ENCODE results near the gene ADAMTS12. TPM values are rescaled to one million over a fixed set of nuclear protein-coding genes. Genes with fewer than 3 reads are reported as not detected.

Gene ADAMTS12
- total RNA-seq, 1 experiment from 2014 or later, result 0.15 TPM

DNA sequence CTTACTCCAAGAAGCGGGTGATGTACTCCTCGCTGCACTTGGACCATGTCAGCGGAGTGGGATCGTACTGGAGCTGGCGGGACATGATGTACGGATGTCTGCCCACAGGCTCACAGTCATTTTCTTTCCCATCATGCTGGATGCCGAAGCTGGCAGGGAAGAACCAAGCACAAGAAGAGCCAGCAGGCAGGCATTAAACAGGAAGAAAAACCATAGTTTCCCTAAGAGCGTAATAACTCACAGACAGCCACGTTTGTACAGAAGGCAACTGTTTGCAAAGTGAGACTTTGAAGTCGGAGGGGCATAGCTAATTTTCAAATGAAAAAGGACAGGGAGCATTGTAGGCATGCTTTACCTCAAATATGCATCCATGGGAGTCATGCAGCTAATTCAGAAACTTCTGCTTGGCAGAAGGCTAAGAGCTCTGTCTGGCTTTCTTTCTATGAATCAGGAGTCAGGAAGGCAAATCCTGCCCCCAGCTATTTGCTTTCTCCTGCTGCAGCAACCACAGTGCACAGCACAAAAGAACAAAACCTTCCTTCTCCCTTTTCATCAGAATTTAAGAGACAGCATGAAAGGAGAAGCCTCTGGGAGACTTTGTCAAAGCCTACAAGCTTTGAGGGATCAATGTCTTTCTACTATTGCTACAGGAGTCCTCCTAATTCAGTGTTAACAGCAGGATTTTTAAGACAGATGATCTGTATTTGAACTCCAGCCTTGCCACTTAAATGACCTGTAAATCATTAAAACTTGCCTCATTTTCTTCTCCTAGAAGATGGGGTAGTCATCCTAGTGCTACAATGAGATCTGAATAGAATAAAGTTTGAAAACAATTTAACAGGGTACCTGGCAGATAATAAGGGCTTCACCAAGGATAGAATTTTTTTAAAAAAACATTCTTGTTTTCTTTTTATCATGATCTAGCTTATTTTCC is 242.0 kb downstream of the ADAMTS12 start:
- in situ Hi-C loops (cut with HindIII; ENCODE audit: low pct_unique_long_range_greater_than_20kb, low sequenced_read_pairs) (no loop called here), intact Hi-C loops (cut with micrococcal nuclease; ENCODE audit: unreplicated experiment) (no loop called here)
- no peak overlapping the region for H3K4me3 ChIP-seq (ENCODE audit: low read depth in 2 of 2, low read length in 2 of 2)
- no peaks in the 10 kb centered on the region for H3K9me3 ChIP-seq (ENCODE audit: control insufficient read depth, insufficient read depth, low read depth, low read length)
- ATAC-seq (no peak), DNase-seq (ENCODE audit: low read depth, low spot score) (no peak)
- no peaks in the 10 kb centered on the region for H3K36me3 ChIP-seq (ENCODE audit: control insufficient read depth, insufficient read depth, low read length)
- no peaks in the 10 kb centered on the region for H3K4me1 ChIP-seq (ENCODE audit: control insufficient read depth, insufficient read depth, low read length)
- H3K27ac ChIP-seq (ENCODE audit: low read length), result no peak overlapping the region
- ChIA-PET POLR2A (no interaction called here), CTCF (no interaction called here)
- BruUV-seq (replicated peaks), result no TSS peak
- TF ChIP-seq, protein P1, sequence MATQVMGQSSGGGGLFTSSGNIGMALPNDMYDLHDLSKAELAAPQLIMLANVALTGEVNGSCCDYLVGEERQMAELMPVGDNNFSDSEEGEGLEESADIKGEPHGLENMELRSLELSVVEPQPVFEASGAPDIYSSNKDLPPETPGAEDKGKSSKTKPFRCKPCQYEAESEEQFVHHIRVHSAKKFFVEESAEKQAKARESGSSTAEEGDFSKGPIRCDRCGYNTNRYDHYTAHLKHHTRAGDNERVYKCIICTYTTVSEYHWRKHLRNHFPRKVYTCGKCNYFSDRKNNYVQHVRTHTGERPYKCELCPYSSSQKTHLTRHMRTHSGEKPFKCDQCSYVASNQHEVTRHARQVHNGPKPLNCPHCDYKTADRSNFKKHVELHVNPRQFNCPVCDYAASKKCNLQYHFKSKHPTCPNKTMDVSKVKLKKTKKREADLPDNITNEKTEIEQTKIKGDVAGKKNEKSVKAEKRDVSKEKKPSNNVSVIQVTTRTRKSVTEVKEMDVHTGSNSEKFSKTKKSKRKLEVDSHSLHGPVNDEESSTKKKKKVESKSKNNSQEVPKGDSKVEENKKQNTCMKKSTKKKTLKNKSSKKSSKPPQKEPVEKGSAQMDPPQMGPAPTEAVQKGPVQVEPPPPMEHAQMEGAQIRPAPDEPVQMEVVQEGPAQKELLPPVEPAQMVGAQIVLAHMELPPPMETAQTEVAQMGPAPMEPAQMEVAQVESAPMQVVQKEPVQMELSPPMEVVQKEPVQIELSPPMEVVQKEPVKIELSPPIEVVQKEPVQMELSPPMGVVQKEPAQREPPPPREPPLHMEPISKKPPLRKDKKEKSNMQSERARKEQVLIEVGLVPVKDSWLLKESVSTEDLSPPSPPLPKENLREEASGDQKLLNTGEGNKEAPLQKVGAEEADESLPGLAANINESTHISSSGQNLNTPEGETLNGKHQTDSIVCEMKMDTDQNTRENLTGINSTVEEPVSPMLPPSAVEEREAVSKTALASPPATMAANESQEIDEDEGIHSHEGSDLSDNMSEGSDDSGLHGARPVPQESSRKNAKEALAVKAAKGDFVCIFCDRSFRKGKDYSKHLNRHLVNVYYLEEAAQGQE (IDR thresholded peaks at IDR 0.05; ENCODE audit: insufficient read depth in 1 of 2, low read depth in 2 of 2, low read length in 1 of 2), result no peak
- TF ChIP-seq, protein P2, sequence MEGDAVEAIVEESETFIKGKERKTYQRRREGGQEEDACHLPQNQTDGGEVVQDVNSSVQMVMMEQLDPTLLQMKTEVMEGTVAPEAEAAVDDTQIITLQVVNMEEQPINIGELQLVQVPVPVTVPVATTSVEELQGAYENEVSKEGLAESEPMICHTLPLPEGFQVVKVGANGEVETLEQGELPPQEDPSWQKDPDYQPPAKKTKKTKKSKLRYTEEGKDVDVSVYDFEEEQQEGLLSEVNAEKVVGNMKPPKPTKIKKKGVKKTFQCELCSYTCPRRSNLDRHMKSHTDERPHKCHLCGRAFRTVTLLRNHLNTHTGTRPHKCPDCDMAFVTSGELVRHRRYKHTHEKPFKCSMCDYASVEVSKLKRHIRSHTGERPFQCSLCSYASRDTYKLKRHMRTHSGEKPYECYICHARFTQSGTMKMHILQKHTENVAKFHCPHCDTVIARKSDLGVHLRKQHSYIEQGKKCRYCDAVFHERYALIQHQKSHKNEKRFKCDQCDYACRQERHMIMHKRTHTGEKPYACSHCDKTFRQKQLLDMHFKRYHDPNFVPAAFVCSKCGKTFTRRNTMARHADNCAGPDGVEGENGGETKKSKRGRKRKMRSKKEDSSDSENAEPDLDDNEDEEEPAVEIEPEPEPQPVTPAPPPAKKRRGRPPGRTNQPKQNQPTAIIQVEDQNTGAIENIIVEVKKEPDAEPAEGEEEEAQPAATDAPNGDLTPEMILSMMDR (IDR thresholded peaks at IDR 0.05), result no peak
- no peak for TF ChIP-seq POLR2AphosphoS5 (IDR thresholded peaks at IDR 0.05; ENCODE audit: low read depth, low read length)
- no peak for TF ChIP-seq TCF7L2 (IDR thresholded peaks at IDR 0.05; ENCODE audit: low read depth, low read length)
- TF ChIP-seq SIN3A (IDR thresholded peaks at IDR 0.05; ENCODE audit: borderline replicate concordance, insufficient read depth, low read depth, low read length), result no peak
- H3K27me3 ChIP-seq (ENCODE audit: control insufficient read depth, insufficient read depth, low read length), result no peaks in the 10 kb centered on the region

DNA sequence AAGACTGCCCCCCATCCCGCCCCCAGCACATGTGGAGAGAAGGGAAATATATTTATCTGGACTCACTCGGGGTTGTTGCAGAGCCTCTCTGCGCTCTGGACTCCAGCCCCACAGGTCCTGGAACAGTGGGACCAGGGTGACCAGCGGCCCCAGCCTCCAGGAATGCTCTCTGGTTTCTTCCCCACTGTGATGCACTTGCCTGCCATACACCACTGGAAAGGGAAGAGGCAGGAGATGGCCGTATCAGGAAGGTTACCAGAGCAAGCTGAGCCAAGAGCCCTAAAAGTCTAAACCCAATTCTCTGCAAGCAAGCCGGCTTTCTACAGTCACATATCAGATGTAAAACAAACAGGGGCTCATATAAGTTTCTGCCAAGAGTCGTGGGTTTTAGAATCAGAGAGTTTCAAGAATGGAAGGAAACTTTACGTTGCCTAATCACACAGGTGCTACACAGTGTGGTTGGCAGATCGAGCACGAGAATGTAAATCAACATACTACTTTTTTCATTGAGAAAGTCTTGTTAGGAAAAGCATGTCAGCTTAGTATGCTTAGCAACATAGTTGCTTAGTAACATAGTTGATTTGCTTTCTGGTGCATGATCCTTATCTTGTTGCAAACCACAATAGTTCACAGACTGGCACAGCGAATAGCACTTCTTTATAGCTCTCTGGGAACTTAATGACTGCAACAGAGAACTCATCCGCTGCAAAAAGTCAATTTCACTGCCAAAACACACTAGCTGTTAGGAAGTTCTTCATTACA is 249.9 kb downstream of the ADAMTS12 start:
- no peaks in the 10 kb centered on the region for H3K4me1 ChIP-seq (ENCODE audit: control insufficient read depth, insufficient read depth, low read length)
- H3K27me3 ChIP-seq (ENCODE audit: control insufficient read depth, insufficient read depth, low read length), result no peaks in the 10 kb centered on the region
- TF ChIP-seq TCF7L2 (IDR thresholded peaks at IDR 0.05; ENCODE audit: low read depth, low read length) (no peak), POLR2AphosphoS5 (IDR thresholded peaks at IDR 0.05; ENCODE audit: low read depth, low read length) (no peak), SIN3A (IDR thresholded peaks at IDR 0.05; ENCODE audit: borderline replicate concordance, insufficient read depth, low read depth, low read length) (no peak)
- TF ChIP-seq, protein P2 (IDR thresholded peaks at IDR 0.05), result no peak
- TF ChIP-seq, protein P1 (IDR thresholded peaks at IDR 0.05; ENCODE audit: insufficient read depth in 1 of 2, low read depth in 2 of 2, low read length in 1 of 2), result no peak
- BruUV-seq (replicated peaks), result no TSS peak
- no peak for ATAC-seq
- intact Hi-C loops (cut with micrococcal nuclease; ENCODE audit: unreplicated experiment), result no loop called here
- H3K4me3 ChIP-seq (ENCODE audit: low read depth in 2 of 2, low read length in 2 of 2), result no peak overlapping the region
- no peaks in the 10 kb centered on the region for H3K36me3 ChIP-seq (ENCODE audit: control insufficient read depth, insufficient read depth, low read length)
- ChIA-PET POLR2A (no interaction called here), CTCF (no interaction called here)
- DNase-seq (ENCODE audit: low read depth, low spot score), result no peak
- no peak overlapping the region for H3K27ac ChIP-seq (ENCODE audit: low read length)
- H3K9me3 ChIP-seq (ENCODE audit: control insufficient read depth, insufficient read depth, low read depth, low read length), result no peaks in the 10 kb centered on the region
- in situ Hi-C loops (cut with HindIII; ENCODE audit: low pct_unique_long_range_greater_than_20kb, low sequenced_read_pairs), result no loop called here
